Upper lobe of left lung (tissue), 4 donors: ENCODE measurements around the gene FOSL2.

Experiments
- CTCF ChIP-seq, 6 experiments: fragments of 450-650 bp in 4 of 6; fragments of 200-600 bp in 2 of 6; sonication (generic) in 2 of 6; IDR thresholded peaks; one replicate each; pipeline ENCODE4 v1.5.1; 2016 to 2019; ENCODE audit warnings: antibody characterized with exemption in 6 of 6
- EP300 ChIP-seq, 4 donors: sonication (generic); formaldehyde crosslinking; IDR thresholded peaks; one replicate each; pipeline ENCODE4 v1.5.1; 2017; ENCODE audit warnings: antibody characterized with exemption in 4 of 4, control low read depth in 2 of 4
- POLR2A ChIP-seq, 4 donors: fragments of 450-650 bp; IDR thresholded peaks; one replicate each; pipeline ENCODE4 v1.5.1; 2016 to 2017; ENCODE audit warnings: antibody characterized with exemption in 4 of 4, mild to moderate bottlenecking in 2 of 4
- POLR2AphosphoS5 ChIP-seq, 2 donors: sonication (generic); formaldehyde crosslinking; IDR thresholded peaks; one replicate each; pipeline ENCODE4 v1.5.1; 2017; ENCODE audit warnings: antibody characterized with exemption in 2 of 2

GRCh38 chr2:28394331-28394877, 1.7 kb downstream of the FOSL2 start:
- TF ChIP-seq EP300 (IDR thresholded peaks at IDR 0.05) (peak in 1 of 4 donors; percentile 37), POLR2AphosphoS5 (IDR thresholded peaks at IDR 0.05) (peak; percentile 2 to 87), CTCF (IDR thresholded peaks at IDR 0.05) (no peak), POLR2A (IDR thresholded peaks at IDR 0.05) (peak in 3 of 4 donors; percentile 44 to 68 (median 49))
